Endothelial cell of umbilical vein (primary cell): ENCODE measurements around the gene MFSD6. TPM values are rescaled to one million over a fixed set of nuclear protein-coding genes. Genes with fewer than 3 reads are reported as not detected.

Experiments used
- BruUV-seq: library from RNA; stranded (reverse); fragments of 400-500 nt; replicated peaks from 2 replicates; lab custom pipeline; 2021; lab: Mats Ljungman, UMichigan
- CTCF ChIA-PET: fragments of 300-600, 350-600 bp; sonication (Branson Sonifier 250); formaldehyde crosslinking; loops from one replicate; lab custom pipeline; 2021; ENCODE audit warnings: antibody characterized with exemption, inconsistent platforms; lab: Charles Lee
- POLR2A ChIA-PET: fragments of 300-600, 350-600 bp; sonication (Branson Sonifier 250); formaldehyde crosslinking; loops from one replicate; lab custom pipeline; 2021; ENCODE audit warnings: antibody characterized with exemption, inconsistent platforms; lab: Charles Lee
- DNase-seq: peaks from one replicate; pipeline ENCODE4 v3.0.0-alpha.2; 2011; ENCODE audit warnings: low read depth, low spot score
- FAIRE-seq: peaks from 2 replicates; lab custom pipeline; 2011; peaks lifted over from hg19 to GRCh38; lab: Jason Lieb, UNC
- H2AFZ ChIP-seq: 2 replicates; pipeline ENCODE4 v1.6.0; 2012; ENCODE audit warnings: low read depth, low read length, control low read depth, inconsistent platforms
- H3K27ac ChIP-seq: 2 replicates; pipeline ENCODE4 v1.5.1; 2011; ENCODE audit warnings: low read depth, mild to moderate bottlenecking, control low read depth, low read length, moderate library complexity; ENCODE audit not compliant: insufficient read depth
- H3K27me3 ChIP-seq, 2 experiments: 2 replicates each; pipeline versions ENCODE4 v1.6.0 to v1.6.1; 2011; ENCODE audit warnings: low read length in 2 of 2, mixed read lengths in 1 of 2; ENCODE audit not compliant: control insufficient read depth in 2 of 2, insufficient read depth in 2 of 2
- H3K36me3 ChIP-seq, 2 experiments: 2 replicates in 1 of 2; 3 replicates in 1 of 2; pipeline ENCODE4 v1.5.1; 2011; ENCODE audit warnings: low read length in 2 of 2, mild to moderate bottlenecking in 1 of 2, moderate library complexity in 1 of 2; ENCODE audit not compliant: control insufficient read depth in 2 of 2, insufficient read depth in 2 of 2; ENCODE audit errors: extremely low read depth in 1 of 2
- H3K4me1 ChIP-seq: 3 replicates; pipeline ENCODE4 v1.5.1; 2011; ENCODE audit warnings: mild to moderate bottlenecking, low read length; ENCODE audit not compliant: control insufficient read depth, insufficient read depth; ENCODE audit errors: extremely low read depth
- H3K4me2 ChIP-seq: 2 replicates; pipeline ENCODE4 v1.6.1; 2011; ENCODE audit warnings: low read length, control low read depth, mixed read lengths; ENCODE audit not compliant: insufficient read depth
- H3K4me3 ChIP-seq, 3 experiments: fragments of 200-600 bp in 1 of 3; sonication (generic), shearing (Covaris generic) in 1 of 3; replicated peaks in 1 of 3; 2 replicates each; pipeline ENCODE4 v1.5.1; 2011 to 2016; ENCODE audit warnings: control low read depth in 3 of 3, low read length in 3 of 3, mild to moderate bottlenecking in 2 of 3, inconsistent platforms in 1 of 3, low read depth in 1 of 3, moderate library complexity in 1 of 3; ENCODE audit not compliant: insufficient read depth in 1 of 3
- H3K79me2 ChIP-seq: 2 replicates; pipeline ENCODE4 v1.6.0; 2012; ENCODE audit warnings: low read length, inconsistent platforms; ENCODE audit not compliant: control insufficient read depth, insufficient read depth
- H3K9ac ChIP-seq: replicated peaks from 2 replicates; pipeline ENCODE3; 2011; ENCODE audit warnings: low read length, control low read depth; ENCODE audit not compliant: insufficient read depth; ENCODE audit errors: extremely low read depth
- H3K9me1 ChIP-seq: replicated peaks from 3 replicates; pipeline ENCODE4 v1.6.0; 2011; ENCODE audit warnings: mild to moderate bottlenecking, low read length; ENCODE audit not compliant: control insufficient read depth, insufficient read depth; ENCODE audit errors: extremely low read depth
- H3K9me3 ChIP-seq: replicated peaks from 2 replicates; pipeline ENCODE4 v1.5.1; 2012; ENCODE audit warnings: low read length, inconsistent platforms; ENCODE audit not compliant: control insufficient read depth, insufficient read depth
- H4K20me1 ChIP-seq: replicated peaks from 2 replicates; pipeline ENCODE3; 2011; ENCODE audit warnings: mild to moderate bottlenecking, low read length; ENCODE audit not compliant: control insufficient read depth, insufficient read depth; ENCODE audit errors: extremely low read depth
- CTCF ChIP-seq, 2 donors: IDR thresholded peaks; 1 replicate in 1 of 2; 2 replicates in 1 of 2; pipeline ENCODE4 v1.5.1; 2011; ENCODE audit warnings: low read length in 2 of 2, mild to moderate bottlenecking in 2 of 2, moderate library complexity in 2 of 2, control low read depth in 1 of 2, inconsistent platforms in 1 of 2, low read depth in 1 of 2; ENCODE audit not compliant: insufficient read depth in 1 of 2; ENCODE audit errors: extremely low read depth in 1 of 2
- EZH2 ChIP-seq: IDR thresholded peaks from 2 replicates; pipeline ENCODE4 v1.6.1; 2012; ENCODE audit warnings: borderline replicate concordance, low read depth, mild to moderate bottlenecking, moderate library complexity, low read length, inconsistent platforms; ENCODE audit not compliant: severe bottlenecking
- FOS ChIP-seq: IDR thresholded peaks from 2 replicates; pipeline ENCODE4 v1.6.1; 2011; ENCODE audit warnings: mild to moderate bottlenecking, low read length, moderate library complexity, borderline replicate concordance; ENCODE audit not compliant: insufficient read depth
- GATA2 ChIP-seq: IDR thresholded peaks from 2 replicates; pipeline ENCODE4 v1.7.0; 2011; ENCODE audit warnings: low read depth, mild to moderate bottlenecking, moderate library complexity, mixed read lengths, low read length; ENCODE audit not compliant: insufficient read length, insufficient read depth
- JUN ChIP-seq: IDR thresholded peaks from 2 replicates; pipeline ENCODE4 v1.6.1; 2011; ENCODE audit warnings: borderline replicate concordance, low read depth; ENCODE audit not compliant: insufficient read length, insufficient read depth
- MYC ChIP-seq: IDR thresholded peaks from one replicate; pipeline ENCODE4 v1.6.1; 2011; ENCODE audit warnings: mild to moderate bottlenecking, low read depth, low read length
- POLR2A ChIP-seq: IDR thresholded peaks from 2 replicates; pipeline ENCODE4 v1.6.1; 2012; ENCODE audit warnings: low read depth, mild to moderate bottlenecking, control low read depth, low read length
- POLR2AphosphoS5 ChIP-seq: IDR thresholded peaks from 2 replicates; pipeline ENCODE4 v1.6.1; 2012; ENCODE audit warnings: low read depth, mild to moderate bottlenecking, control low read depth, low read length, moderate library complexity; ENCODE audit not compliant: insufficient read depth
- dilution Hi-C: fragments of 300-500 bp; cut with MboI; formaldehyde crosslinking; loops from one replicate; pipeline ENCODE4 v1.15.0; 2019; ENCODE audit warnings: low sequenced_read_pairs; ENCODE audit not compliant: extremely low pct_ligation_motif_present
- intact Hi-C: fragments of 100-400 bp; cut with micrococcal nuclease; formaldehyde crosslinking; loops from one replicate; pipeline ENCODE4 v1.10.0; 2022
- polyA plus RNA-seq, 4 experiments: library from polyadenylated mRNA; depleted of rRNA in 3 of 4; stranded (reverse) in 3 of 4; unstranded in 1 of 4; fragments of >200 nt; gene quantifications; 2 replicates each; pipeline versions ENCODE4 v1.2.1 to v1.2.3, GENCODE V29; 2011 to 2012; ENCODE audit warnings: missing spikeins in 1 of 4
- total RNA-seq: library from RNA; stranded (reverse); gene quantifications from 2 replicates; pipeline ENCODE4 v1.2.3, GENCODE V29; 2021
- TF ChIP-seq, protein P1 (sequence below): IDR thresholded peaks from 2 replicates; pipeline ENCODE4 v1.6.1; 2011; ENCODE audit not compliant: insufficient read depth, insufficient read length

Gene MFSD6
- total and polyA plus RNA-seq, 2 donors (not counting 3 experiments of a cell fraction or from before 2014, with no cell fraction given) = 4.3 to 4.5 TPM

GRCh38 chr2:190415251-190415650, 7.1 kb downstream of the MFSD6 start:
- no peaks in the 10 kb centered on the region for H4K20me1 ChIP-seq
- peaks cover 0 to 2% of the 10 kb centered on the region in 2 experiments for H3K27me3 ChIP-seq
- POLR2A ChIA-PET = no interaction called here
- peaks cover 7% of the 10 kb centered on the region for H3K4me1 ChIP-seq
- no peaks in the 10 kb centered on the region for H3K79me2 ChIP-seq
- no peak overlapping the region for H3K9ac ChIP-seq
- intact Hi-C loops = no loop called here
- no peak for TF ChIP-seq POLR2AphosphoS5
- no peak for TF ChIP-seq FOS
- no peak for TF ChIP-seq MYC
- no peaks in the 10 kb centered on the region for H3K36me3 ChIP-seq
- CTCF ChIA-PET = no interaction called here
- FAIRE-seq = no peak
- dilution Hi-C loops = no loop called here
- DNase-seq = no peak
- H3K4me3 ChIP-seq = no peak overlapping the region
- H2AFZ ChIP-seq = no peak overlapping the region
- no TSS peak for BruUV-seq
- no peak overlapping the region for H3K27ac ChIP-seq
- no peaks in the 10 kb centered on the region for H3K9me3 ChIP-seq
- H3K4me2 ChIP-seq = no peak overlapping the region
- H3K9me1 ChIP-seq = no peaks in the 10 kb centered on the region

DNA sequence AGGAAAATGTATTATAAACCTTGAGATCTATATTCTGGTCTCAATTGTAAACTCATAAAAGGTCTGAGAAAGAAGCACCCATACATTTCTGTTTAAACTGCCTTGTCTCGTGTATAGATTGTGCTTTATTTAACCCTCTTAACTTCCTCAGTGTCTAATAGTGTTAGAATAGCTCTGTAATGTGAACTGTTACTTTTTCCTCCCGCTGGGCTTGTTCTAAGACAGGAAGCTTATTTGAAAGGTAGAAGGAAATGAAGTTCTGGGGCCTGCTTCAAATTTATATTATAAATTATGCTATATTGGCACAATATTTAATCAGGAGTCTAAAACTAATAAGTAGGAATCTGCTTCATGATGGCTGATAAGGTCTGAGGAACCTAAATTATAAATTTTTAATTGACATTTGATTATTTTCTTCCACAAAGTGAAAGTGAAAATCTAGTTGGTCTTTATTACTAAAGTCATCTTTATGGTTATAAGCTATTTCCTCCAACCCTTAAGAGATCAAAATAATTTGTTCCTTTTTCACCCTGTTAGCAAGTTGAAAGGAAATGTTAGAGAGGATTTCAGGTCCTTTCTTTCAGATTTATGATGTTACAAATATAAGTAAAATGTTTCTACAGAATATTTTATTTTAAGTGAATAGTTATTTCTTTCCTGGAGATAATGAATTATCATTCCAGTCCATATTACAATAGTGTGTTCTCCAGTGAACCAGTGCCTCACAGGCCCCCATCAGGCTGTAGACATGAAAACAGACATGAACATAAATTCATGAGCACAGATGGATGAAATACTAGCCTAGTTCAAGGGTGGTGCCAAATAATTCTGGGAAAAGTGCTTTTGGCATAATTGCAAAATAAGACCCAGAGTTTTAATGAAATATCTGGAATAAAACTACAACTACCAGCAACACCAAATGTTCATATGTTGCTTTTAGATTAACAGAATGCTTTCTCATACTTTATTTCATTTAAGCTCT, 7.9 kb downstream of the MFSD6 start:
- Histone ChIP-seq H3K4me2 (no peak overlapping the region), H3K27ac (no peak overlapping the region), H4K20me1 (no peaks in the 10 kb centered on the region), H3K9me1 (no peaks in the 10 kb centered on the region), H3K27me3 (peaks cover 0 to 2% of the 10 kb centered on the region in 2 experiments), H3K4me3 (no peak overlapping the region), H3K36me3 (no peaks in the 10 kb centered on the region), H3K4me1 (peaks cover 7% of the 10 kb centered on the region), H3K9me3 (no peaks in the 10 kb centered on the region), H3K9ac (no peak overlapping the region), H3K79me2 (no peaks in the 10 kb centered on the region), H2AFZ (no peak overlapping the region)
- TF ChIP-seq, protein P1, sequence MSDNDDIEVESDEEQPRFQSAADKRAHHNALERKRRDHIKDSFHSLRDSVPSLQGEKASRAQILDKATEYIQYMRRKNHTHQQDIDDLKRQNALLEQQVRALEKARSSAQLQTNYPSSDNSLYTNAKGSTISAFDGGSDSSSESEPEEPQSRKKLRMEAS = no peak
- no peak for TF ChIP-seq FOS
- no peak for TF ChIP-seq GATA2
- no peak for TF ChIP-seq POLR2AphosphoS5
- no peak for TF ChIP-seq JUN
- TF ChIP-seq EZH2 = no peak
- TF ChIP-seq CTCF (IDR thresholded peaks at IDR 0.05; ENCODE audit: extremely low read depth in 1 of 2, insufficient read depth in 1 of 2, low read depth in 1 of 2, low read length in 2 of 2) = no peak
- TF ChIP-seq POLR2A = no peak
- TF ChIP-seq MYC = no peak
- CTCF ChIA-PET = interaction anchor here (0.7 to 1.0 kb wide), 3 partner anchors 11 to 23 kb away, joined by 3 read pairs; no protein-coding TSS in a partner anchor
- no peak for DNase-seq
- FAIRE-seq = no peak
- POLR2A ChIA-PET = no interaction called here
- BruUV-seq = no TSS peak
- intact Hi-C loops = no loop called here
- dilution Hi-C loops = no loop called here
